NCI-H2196 (cell line): ENCODE measurements around the gene RRAGD.

Experiments used
- DNase-seq: peaks from one replicate; lab custom pipeline; 2025; ENCODE audit not compliant: unreplicated experiment; lab: John Stamatoyannopoulos, UW

RRAGD gene

DNA sequence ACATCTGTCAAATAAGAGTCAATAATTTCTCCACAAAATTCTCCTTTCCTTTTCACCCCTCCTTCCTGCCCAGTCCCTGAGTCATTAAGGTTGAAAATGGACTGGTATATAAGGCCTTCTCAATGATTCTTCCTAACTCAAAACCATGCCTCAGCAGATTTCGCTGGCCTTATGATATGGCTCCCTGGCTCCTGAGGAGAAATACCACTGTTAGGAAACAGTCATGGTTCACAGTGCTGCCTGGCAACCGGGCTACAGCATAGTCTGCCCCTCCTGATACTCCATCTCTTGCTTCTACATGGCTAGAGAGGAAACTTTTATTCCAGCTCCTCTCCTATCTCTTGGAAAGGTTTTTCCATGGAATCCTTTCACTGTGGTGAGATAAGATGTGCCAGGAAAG, 64.2 kb downstream of the RRAGD start:
- peak; percentile 8 for DNase-seq

DNA sequence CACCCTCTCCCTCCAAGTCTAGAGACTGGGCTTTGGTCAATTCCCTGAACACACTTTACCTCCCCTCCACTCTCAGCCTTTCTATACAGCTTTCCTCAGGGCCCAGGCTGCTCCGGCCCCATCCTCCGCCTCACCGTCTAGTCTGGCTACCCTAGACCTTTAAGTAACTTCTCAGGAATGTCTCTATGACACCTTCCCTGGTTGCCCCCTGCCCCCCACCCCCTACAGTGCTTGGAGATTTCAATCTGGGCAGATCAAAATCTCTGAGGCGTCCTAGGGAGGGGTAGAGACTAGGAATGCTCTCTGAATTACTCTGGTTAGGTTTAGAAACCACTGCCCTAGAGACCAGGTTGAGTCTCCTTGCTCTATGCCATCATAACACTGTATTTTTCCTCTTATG, 65.6 kb downstream of the RRAGD start:
- no peak for DNase-seq

DNA sequence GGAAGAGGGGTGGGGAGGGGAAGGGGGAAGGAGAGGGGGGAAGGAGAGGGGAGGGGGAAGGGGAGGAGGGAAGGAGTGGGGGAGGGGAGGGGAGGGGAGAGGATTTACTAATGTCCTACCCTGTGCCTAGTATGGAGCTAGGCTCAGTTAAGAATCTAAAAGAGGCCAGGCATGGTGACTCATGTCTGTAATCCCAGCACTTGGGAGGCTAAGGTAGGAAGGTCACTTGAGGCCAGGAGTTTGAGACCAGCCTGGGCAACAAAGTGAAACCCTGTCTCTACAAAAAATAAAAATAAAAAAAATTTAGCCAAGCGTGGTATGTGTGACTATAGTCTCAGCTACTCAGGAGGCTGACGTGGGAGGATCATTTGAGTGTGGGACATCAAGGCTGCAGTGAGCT, 72.5 kb downstream of the RRAGD start:
- DNase-seq, result no peak

DNA sequence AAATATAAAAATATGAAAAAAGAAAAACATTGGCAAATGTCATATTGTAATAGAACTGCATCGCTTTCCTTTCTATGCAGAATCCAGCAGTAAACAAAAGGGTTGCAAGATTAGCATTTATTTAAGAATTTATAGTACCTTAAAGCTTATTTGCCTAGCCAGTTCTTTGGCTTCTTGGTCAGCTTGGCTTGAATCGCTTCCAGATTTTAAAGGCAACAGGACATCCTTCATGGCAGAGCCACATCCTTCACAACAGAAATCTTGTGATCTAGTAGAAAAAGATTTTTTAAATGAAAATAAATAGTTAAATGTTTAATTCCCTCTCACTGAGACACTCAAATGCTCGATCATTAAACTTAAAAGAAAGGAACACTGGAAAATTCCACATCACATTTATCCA, 76.9 kb downstream of the RRAGD start:
- DNase-seq, result no peak

DNA sequence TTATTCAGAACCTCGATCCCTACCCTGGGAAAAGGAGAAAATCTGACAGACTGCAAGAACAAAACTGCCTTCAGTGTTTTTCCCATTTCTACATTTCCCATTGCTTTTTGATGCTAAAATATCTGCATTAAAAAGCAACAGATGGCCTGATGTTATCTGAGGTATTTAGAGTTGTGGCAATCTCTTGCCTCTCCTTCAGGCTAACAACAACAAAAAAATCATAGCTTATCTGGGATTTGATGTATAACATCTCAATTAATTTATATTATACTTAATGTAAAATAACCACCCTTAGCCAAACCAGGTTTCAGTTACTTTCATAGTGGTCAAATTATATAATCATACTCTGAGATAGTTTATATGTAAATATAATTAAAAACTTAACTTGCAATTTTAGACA, 81.2 kb downstream of the RRAGD start:
- no peak for DNase-seq

DNA sequence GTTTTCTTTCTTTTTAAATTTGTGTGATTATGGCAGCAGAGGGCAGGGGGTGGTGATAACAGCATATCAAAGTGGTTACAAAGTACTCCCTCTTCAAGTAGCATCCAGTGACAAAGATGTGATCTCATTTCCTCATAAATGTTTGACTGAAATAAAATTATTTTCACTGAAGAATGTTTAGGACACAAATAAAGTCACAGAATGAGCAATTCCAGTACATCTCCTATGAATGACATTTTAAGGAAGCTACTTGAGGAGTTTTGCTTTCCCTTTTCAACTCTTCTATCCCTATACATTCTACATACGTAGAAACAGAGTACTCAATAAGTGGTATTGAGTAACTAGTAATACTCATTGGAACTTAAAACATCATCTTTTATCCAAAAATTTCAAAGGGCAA, 83.1 kb downstream of the RRAGD start:
- DNase-seq, result no peak

DNA sequence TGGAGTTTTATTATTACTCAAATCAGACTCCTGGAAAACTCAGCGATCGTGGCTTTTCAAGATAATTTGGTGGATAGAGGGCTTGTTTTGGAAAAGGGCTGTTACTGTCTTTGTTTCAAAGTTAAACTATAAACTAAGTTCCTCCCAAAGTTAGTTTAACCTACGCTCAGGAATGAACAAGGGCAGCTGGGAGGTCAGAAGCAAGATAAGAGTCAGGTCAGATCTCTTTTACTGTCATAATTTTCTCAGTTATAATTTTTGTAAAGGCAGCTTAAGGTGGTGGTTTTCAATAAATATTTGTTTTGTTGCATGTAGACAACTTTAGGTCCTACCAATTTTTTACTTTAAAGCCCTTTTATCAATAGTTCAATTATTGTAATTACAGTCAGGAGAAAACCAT, 87.8 kb downstream of the RRAGD start:
- DNase-seq, result no peak

DNA sequence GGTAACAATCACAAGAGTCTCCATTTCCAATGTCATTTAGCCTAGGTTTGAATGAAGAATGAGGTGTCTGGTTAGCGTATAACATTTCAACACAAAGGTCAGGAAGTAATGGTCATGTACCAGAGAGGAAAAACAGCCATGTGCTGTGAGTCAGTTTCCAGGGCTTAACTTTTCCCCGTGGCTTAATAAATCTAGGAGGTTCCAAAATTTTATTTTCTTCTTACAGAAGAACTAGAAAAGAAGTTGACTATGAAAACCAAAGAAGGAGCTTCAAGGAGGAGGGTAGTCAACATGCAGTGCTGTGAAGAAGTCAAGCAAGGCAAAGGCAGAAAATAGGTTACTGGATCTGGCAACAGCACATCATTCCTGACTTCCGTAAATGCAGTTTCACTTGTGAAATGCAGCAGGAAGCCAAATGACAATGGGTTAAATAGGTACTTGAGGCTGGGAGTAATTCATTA, 88.5 kb downstream of the RRAGD start:
- DNase-seq, result no peak

DNA sequence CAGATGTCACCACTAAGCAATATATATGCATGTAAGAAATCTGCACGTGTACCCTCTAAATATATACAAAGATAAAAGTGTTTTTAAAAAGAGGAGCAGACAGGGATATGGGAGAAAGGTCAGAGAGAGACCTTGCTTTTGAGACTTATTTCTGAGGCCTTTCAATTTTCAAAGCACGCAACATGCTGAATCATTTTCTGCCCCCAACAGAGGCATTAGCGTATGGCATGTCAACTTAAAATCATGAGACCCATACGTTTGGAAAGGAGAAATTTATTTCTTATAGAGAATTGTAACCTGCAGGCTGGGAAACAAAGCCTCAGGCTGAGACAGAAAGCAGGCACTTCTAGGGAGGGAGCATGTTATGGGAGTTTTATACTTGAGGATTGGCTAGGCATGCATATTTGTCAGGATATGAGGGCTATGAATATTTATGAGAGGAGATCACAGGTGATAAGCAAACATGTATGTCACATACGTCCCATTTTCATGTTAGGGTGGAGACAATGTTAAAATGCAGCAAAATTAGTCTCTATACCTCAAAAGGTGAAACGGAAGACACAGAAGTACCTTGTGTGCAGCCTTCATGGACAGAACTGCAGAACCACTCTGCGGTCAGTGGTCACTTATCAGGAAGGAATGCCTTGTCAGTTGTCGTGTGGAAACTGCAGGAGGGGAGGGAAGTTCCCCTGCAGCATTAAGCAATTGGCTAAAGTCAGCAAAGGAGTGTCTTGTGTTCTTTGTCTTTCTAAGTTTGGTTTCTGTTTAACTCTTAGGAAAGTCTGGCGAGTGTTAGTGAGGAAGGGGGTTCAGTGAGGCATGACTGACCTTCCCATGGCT, 90.7 kb downstream of the RRAGD start:
- DNase-seq, result no peak

DNA sequence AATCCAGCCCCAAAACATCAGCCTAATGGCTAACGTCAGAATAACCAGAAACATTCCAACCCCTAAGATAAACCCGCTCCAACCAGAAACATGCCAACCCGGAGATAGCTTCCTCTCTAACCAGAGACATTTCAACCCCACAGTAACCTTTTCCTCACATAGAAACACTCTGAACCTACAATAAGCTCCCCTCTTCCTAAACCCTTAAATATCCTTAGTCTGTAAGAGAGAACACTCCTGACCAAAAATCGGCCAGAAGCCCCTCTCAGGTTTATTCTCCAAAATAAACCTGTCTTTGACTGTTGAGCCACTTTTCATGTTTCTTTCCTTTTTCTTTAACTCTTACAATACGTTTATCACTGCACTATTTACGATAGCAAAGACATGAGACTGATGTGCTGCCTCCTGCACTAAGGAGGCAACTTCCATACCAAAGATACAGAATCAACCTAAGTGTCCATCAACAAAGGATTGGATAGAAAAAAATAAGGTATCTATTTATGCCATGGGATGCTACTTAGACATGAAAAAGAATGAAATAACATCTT, 92.0 kb downstream of the RRAGD start:
- no peak for DNase-seq

DNA sequence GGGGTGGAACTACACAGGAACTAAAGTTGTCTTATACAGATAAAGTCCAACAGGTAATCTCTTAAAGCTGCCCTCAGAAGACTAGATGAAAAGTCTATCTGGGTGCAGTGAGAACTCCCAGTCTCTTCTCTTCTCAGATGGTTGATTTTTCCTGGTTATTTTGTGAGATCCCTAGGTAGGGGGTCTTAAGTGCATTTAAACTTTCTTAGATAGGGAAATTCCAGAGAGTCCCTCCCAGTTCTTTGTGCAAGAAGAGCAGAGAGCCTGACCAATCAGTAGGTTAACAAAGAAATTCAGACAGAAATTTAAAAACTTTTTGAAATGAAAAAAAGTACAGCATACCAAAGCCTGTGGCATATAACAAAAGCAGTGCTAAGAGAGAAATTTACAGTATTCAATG, 95.0 kb downstream of the RRAGD start:
- no peak for DNase-seq

DNA sequence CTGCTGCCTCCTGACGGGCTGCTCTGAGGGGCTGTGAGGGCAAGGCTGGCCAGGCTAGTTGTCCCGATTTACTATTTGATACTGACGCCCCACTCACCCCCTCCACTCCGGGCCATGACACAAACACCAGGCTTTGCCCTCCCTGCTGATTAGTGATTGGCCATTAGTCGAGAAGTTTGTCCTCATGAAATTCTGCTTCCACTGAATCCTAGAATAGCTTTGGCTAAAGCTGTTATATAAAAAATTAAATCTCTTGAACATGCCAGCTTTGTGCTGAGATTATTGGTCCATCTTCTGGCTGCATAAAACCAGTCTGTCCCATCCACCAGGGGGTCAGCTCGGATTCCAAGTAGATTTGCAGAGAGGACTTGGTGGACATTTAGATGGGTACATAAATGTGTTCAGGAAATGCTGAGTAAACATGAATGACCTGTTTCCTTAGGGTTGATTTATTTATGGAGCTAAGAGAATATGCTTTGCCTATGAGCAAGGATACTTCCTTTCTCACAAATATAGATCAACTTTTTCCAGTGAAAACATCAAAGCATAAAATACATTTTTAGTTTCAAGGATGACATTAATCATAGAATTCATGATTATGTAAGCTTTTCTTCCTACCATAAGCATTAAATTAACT, 96.7 kb downstream of the RRAGD start, which contains the start of gene GABRR2:
Gene GABRR2, minus strand, starts transcription at position 51 of the 637 bp plus-strand sequence. CDS start 134 bp downstream, outside the sequence.
- no peak for DNase-seq

DNA sequence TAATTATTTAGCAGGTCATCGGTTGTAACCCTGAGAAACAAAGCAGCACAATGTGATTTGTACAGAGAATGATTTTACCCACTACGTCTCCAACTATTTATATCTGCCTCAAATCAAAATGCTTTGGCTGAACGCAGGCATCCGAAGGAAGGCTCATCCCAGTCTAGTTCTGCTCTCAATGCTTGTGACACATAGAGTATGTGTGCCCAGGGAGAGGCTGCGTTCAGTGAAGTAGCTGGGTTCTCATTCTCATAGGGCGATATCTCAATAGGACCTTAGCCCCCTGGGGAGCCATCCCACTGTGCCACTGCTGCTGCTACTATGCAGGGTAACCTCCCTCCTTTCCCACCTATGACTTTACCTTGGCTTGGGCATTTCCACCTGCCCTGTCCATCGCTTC, 97.4 kb downstream of the RRAGD start:
- DNase-seq, result no peak
